Gastrocnemius medialis (tissue), 4 donors: ENCODE measurements around the gene DYRK1A.

Experiments
- CTCF ChIP-seq, 5 experiments: fragments of 450-650 bp in 3 of 5; fragments of 200-600 bp in 2 of 5; sonication (generic) in 2 of 5; IDR thresholded peaks in 4 of 5; conservative IDR thresholded peaks in 1 of 5; 1 replicate in 4 of 5; 2 replicates in 1 of 5; pipeline ENCODE4 v1.5.1; 2016 to 2019; ENCODE audit warnings: antibody characterized with exemption in 5 of 5, mild to moderate bottlenecking in 3 of 5, moderate library complexity in 3 of 5
- POLR2A ChIP-seq, 2 donors: fragments of 450-650 bp; IDR thresholded peaks; one replicate each; pipeline ENCODE4 v1.6.1; 2017; ENCODE audit warnings: antibody characterized with exemption in 2 of 2, mild to moderate bottlenecking in 2 of 2, moderate library complexity in 2 of 2

- TF ChIP-seq CTCF (IDR thresholded peaks at IDR 0.05 in 4 of 5, conservative IDR thresholded peaks at IDR 0.05 in 1 of 5) (no peak), POLR2A (IDR thresholded peaks at IDR 0.05) (peak; percentile 27 to 49)
Observed at GRCh38 chr21:37551993-37552355, 185.4 kb downstream of the DYRK1A start.
